Measurements from ENCODE around the gene SPSB3. TPM values are rescaled to one million over a fixed set of nuclear protein-coding genes. Genes with fewer than 3 reads are reported as not detected.

Gene SPSB3
- 17.2 to 28.9 TPM (median 24.8 TPM) in 5 replicates for total RNA-seq (2022; extraction: Qiagen RNA extraction)

GRCh38 chr16:1782408-1783264 is at the start of gene SPSB3, which contains the start of gene NUBP2:
TSS of gene SPSB3 (minus strand) at chr16:1782571. CDS start at chr16:1781483, 1,088 bp downstream.
TSS of gene NUBP2 (plus strand) at chr16:1782960. CDS start at chr16:1783021, 61 bp downstream.

GRCh38 chr16:1826691-1827573 is 44.6 kb upstream of the SPSB3 start, which contains the start of the genes FAHD1 and HAGH:
TSS of gene FAHD1 (plus strand) at chr16:1827206. CDS start at chr16:1827239, 33 bp downstream.
TSS of gene HAGH (minus strand) at chr16:1826825. CDS start at chr16:1826787, 38 bp downstream.

GRCh38 chr16:1793578-1794220 is 11.3 kb upstream of the SPSB3 start, which contains the start of gene IGFALS:
TSS of gene IGFALS (minus strand) at chr16:1793705. CDS start at chr16:1793652, 53 bp downstream.

GRCh38 chr16:1772908-1773702 is 9.3 kb downstream of the SPSB3 start, which contains the start of gene MRPS34:
TSS of gene MRPS34 (minus strand) at chr16:1773134. CDS start at chr16:1773119, 15 bp downstream.

GRCh38 chr16:1772362-1772907 is 9.9 kb downstream of the SPSB3 start, which contains the start of gene EME2:
TSS of gene EME2 (plus strand) at chr16:1772810. CDS start at chr16:1773228, 418 bp downstream.

GRCh38 chr16:1771188-1771863 is 11.0 kb downstream of the SPSB3 start, which contains the start of gene NME3:
TSS of gene NME3 (minus strand) at chr16:1771543. CDS start at chr16:1771534, 9 bp downstream.

Other genes with a start within 250 kb of the SPSB3 start
- 0.17 to 0.20 TPM in 2 of 5 replicates, not detected in the others for gene TMEM204, start 248.9 kb downstream of the SPSB3 start, total RNA-seq (2022; extraction: Qiagen RNA extraction)
- 7.7 to 9.0 TPM (median 8.6 TPM) in 5 replicates for gene IFT140, start 170.5 kb downstream of the SPSB3 start, total RNA-seq (2022; extraction: Qiagen RNA extraction)
- 10.2 to 21.1 TPM (median 15.9 TPM) in 5 replicates for gene CRAMP1, start 170.2 kb downstream of the SPSB3 start, total RNA-seq (2022; extraction: Qiagen RNA extraction)
- gene JPT2, start 104.3 kb downstream of the SPSB3 start, total RNA-seq (2022; extraction: Qiagen RNA extraction): 167 to 196 TPM (median 178 TPM) in 5 replicates
- 40.7 to 70.6 TPM (median 60.8 TPM) in 5 replicates for gene MAPK8IP3, start 76.4 kb downstream of the SPSB3 start, total RNA-seq (2022; extraction: Qiagen RNA extraction)
- 31.2 to 64.7 TPM (median 62.4 TPM) in 5 replicates for gene NME3, start 11.0 kb downstream of the SPSB3 start, total RNA-seq (2022; extraction: Qiagen RNA extraction)
- 6.0 to 12.0 TPM (median 10.0 TPM) in 5 replicates for gene EME2, start 9.8 kb downstream of the SPSB3 start, total RNA-seq (2022; extraction: Qiagen RNA extraction)
- gene MRPS34, start 9.4 kb downstream of the SPSB3 start, total RNA-seq (2022; extraction: Qiagen RNA extraction): 168 to 282 TPM (median 245 TPM) in 5 replicates
- gene NUBP2, start 389 bp upstream of the SPSB3 start, total RNA-seq (2022; extraction: Qiagen RNA extraction): 53.4 to 92.2 TPM (median 81.1 TPM) in 5 replicates
- gene IGFALS, start 11.1 kb upstream of the SPSB3 start, total RNA-seq (2022; extraction: Qiagen RNA extraction): 0.06 to 0.10 TPM (median 0.06 TPM) in 3 of 5 replicates, not detected in the others
- gene HAGH, start 44.3 kb upstream of the SPSB3 start, total RNA-seq (2022; extraction: Qiagen RNA extraction): 56.2 to 70.5 TPM (median 67.0 TPM) in 5 replicates
- gene FAHD1, start 44.6 kb upstream of the SPSB3 start, total RNA-seq (2022; extraction: Qiagen RNA extraction): 43.1 to 50.4 TPM (median 48.4 TPM) in 5 replicates
- 1.1 to 1.9 TPM (median 1.4 TPM) in 5 replicates for gene MEIOB, start 89.6 kb upstream of the SPSB3 start, total RNA-seq (2022; extraction: Qiagen RNA extraction)
- 1.5 to 3.1 TPM (median 2.8 TPM) in 5 replicates for gene HS3ST6, start 135.8 kb upstream of the SPSB3 start, total RNA-seq (2022; extraction: Qiagen RNA extraction)
- gene MSRB1, start 160.6 kb upstream of the SPSB3 start, total RNA-seq (2022; extraction: Qiagen RNA extraction): 34.0 to 45.3 TPM (median 40.5 TPM) in 5 replicates
- gene RPL3L, start 172.1 kb upstream of the SPSB3 start, total RNA-seq (2022; extraction: Qiagen RNA extraction): 0.07 to 0.13 TPM in 2 of 5 replicates, not detected in the others
- 241 to 346 TPM (median 257 TPM) in 5 replicates for gene NDUFB10, start 177.0 kb upstream of the SPSB3 start, total RNA-seq (2022; extraction: Qiagen RNA extraction)
- 3,564 to 5,547 TPM (median 5,202 TPM) in 5 replicates for gene RPS2, start 182.3 kb upstream of the SPSB3 start, total RNA-seq (2022; extraction: Qiagen RNA extraction)
- not detected in 5 replicates for gene RNF151, start 184.3 kb upstream of the SPSB3 start, total RNA-seq (2022; extraction: Qiagen RNA extraction)
- gene TBL3, start 189.5 kb upstream of the SPSB3 start, total RNA-seq (2022; extraction: Qiagen RNA extraction): 31.8 to 43.4 TPM (median 38.1 TPM) in 5 replicates
- gene NOXO1, start 198.9 kb upstream of the SPSB3 start, total RNA-seq (2022; extraction: Qiagen RNA extraction): 0.19 to 0.38 TPM (median 0.26 TPM) in 4 of 5 replicates, not detected in the other
- 25.8 to 46.2 TPM (median 44.5 TPM) in 5 replicates for gene GFER, start 201.6 kb upstream of the SPSB3 start, total RNA-seq (2022; extraction: Qiagen RNA extraction)
- 6.5 to 9.5 TPM (median 7.7 TPM) in 5 replicates for gene SYNGR3, start 207.4 kb upstream of the SPSB3 start, total RNA-seq (2022; extraction: Qiagen RNA extraction)
- 43.2 to 63.7 TPM (median 58.6 TPM) in 5 replicates for gene ZNF598, start 227.2 kb upstream of the SPSB3 start, total RNA-seq (2022; extraction: Qiagen RNA extraction)
- 0.52 to 0.94 TPM (median 0.70 TPM) in 5 replicates for gene NPW, start 237.2 kb upstream of the SPSB3 start, total RNA-seq (2022; extraction: Qiagen RNA extraction)
- gene NHERF2, start 244.3 kb upstream of the SPSB3 start, total RNA-seq (2022; extraction: Qiagen RNA extraction): 40.1 to 62.6 TPM (median 58.3 TPM) in 5 replicates